Trophoblast cell (in vitro differentiated cells and primary cell): ENCODE data around the gene TPST1.

ENCODE experiments used
- DNase-seq, 2 donors: peaks; one replicate each; pipeline ENCODE4 v3.0.0-alpha.2; 2016
- H2AFZ ChIP-seq: 2 replicates; pipeline ENCODE4 v1.6.1; 2013; ENCODE audit warnings: low read length, moderate library complexity, mild to moderate bottlenecking; ENCODE audit not compliant: insufficient read depth, poor library complexity
- H2AK5ac ChIP-seq: 2 replicates; pipeline ENCODE4 v1.6.1; 2013; ENCODE audit warnings: mild to moderate bottlenecking, low read length
- H2BK120ac ChIP-seq: 2 replicates; pipeline ENCODE4 v1.6.1; 2013; ENCODE audit warnings: low read length, mild to moderate bottlenecking, moderate library complexity; ENCODE audit not compliant: insufficient read depth, poor library complexity
- H2BK12ac ChIP-seq: 2 replicates; pipeline ENCODE4 v1.6.1; 2013; ENCODE audit warnings: mild to moderate bottlenecking, low read length, moderate library complexity
- H2BK5ac ChIP-seq: 2 replicates; pipeline ENCODE4 v1.6.1; 2013; ENCODE audit warnings: low read length, low read depth, moderate library complexity, mild to moderate bottlenecking; ENCODE audit not compliant: poor library complexity
- H3K14ac ChIP-seq: 2 replicates; pipeline ENCODE4 v1.6.1; 2013; ENCODE audit warnings: mild to moderate bottlenecking, low read length
- H3K18ac ChIP-seq: 2 replicates; pipeline ENCODE4 v1.6.1; 2013; ENCODE audit warnings: mild to moderate bottlenecking, low read length
- H3K23ac ChIP-seq: 2 replicates; pipeline ENCODE4 v1.6.1; 2013; ENCODE audit warnings: low read length
- H3K27ac ChIP-seq: 2 replicates; pipeline ENCODE4 v1.5.1; 2013; ENCODE audit warnings: low read depth, mild to moderate bottlenecking, inconsistent platforms, low read length, moderate library complexity
- H3K27me3 ChIP-seq: 2 replicates; pipeline ENCODE4 v1.6.1; 2013; ENCODE audit warnings: inconsistent platforms, mild to moderate bottlenecking, low read length, moderate library complexity; ENCODE audit not compliant: insufficient read depth
- H3K36me3 ChIP-seq, 2 experiments: 1 replicate in 1 of 2; 2 replicates in 1 of 2; pipeline ENCODE4 v1.6.1; 2013; ENCODE audit warnings: low read length in 2 of 2, mild to moderate bottlenecking in 2 of 2, moderate library complexity in 1 of 2; ENCODE audit not compliant: insufficient read depth in 2 of 2, control insufficient read depth in 1 of 2
- H3K4ac ChIP-seq: 2 replicates; pipeline ENCODE4 v1.6.1; 2013; ENCODE audit warnings: low read depth, mild to moderate bottlenecking, low read length, moderate library complexity
- H3K4me1 ChIP-seq, 2 experiments: 1 replicate in 1 of 2; 2 replicates in 1 of 2; pipeline ENCODE4 v1.6.1; 2013; ENCODE audit warnings: low read length in 2 of 2, mild to moderate bottlenecking in 2 of 2, moderate library complexity in 1 of 2; ENCODE audit not compliant: insufficient read depth in 2 of 2, control insufficient read depth in 1 of 2
- H3K4me2 ChIP-seq: 2 replicates; pipeline ENCODE4 v1.6.1; 2013; ENCODE audit warnings: inconsistent platforms, mild to moderate bottlenecking, low read length, moderate library complexity
- H3K4me3 ChIP-seq: 2 replicates; pipeline ENCODE4 v1.5.1; 2013; ENCODE audit warnings: mild to moderate bottlenecking, low read depth, low read length, inconsistent platforms
- H3K79me1 ChIP-seq: one replicate; pipeline ENCODE4 v1.6.1; 2013; ENCODE audit warnings: low read length
- H3K79me2 ChIP-seq: 2 replicates; pipeline ENCODE4 v1.6.1; 2013; ENCODE audit warnings: low read length, mild to moderate bottlenecking; ENCODE audit not compliant: control insufficient read depth, insufficient read depth, poor library complexity
- H3K9ac ChIP-seq: 2 replicates; pipeline ENCODE4 v1.6.1; 2013; ENCODE audit warnings: mild to moderate bottlenecking, low read length
- H3K9me3 ChIP-seq: 2 replicates; pipeline ENCODE4 v1.6.1; 2013; ENCODE audit warnings: low read depth, mild to moderate bottlenecking, control low read depth, inconsistent platforms, low read length; ENCODE audit not compliant: insufficient read depth
- H4K12ac ChIP-seq: 2 replicates; pipeline ENCODE4 v1.6.1; 2013; ENCODE audit warnings: low read depth, mild to moderate bottlenecking, low read length, moderate library complexity
- H4K8ac ChIP-seq: 2 replicates; pipeline ENCODE4 v1.6.1; 2013; ENCODE audit warnings: low read depth, mild to moderate bottlenecking, low read length, moderate library complexity
- H4K91ac ChIP-seq: one replicate; pipeline ENCODE4 v1.6.1; 2013; ENCODE audit warnings: low read depth, mild to moderate bottlenecking, low read length, moderate library complexity
- WGBS: extraction: QIAGEN DNeasy Blood & Tissue Kit; methylation state at CpG from one replicate; pipeline ENCODE4 v1.1.7; 2013; ENCODE audit warnings: missing lambda C conversion rate; ENCODE audit not compliant: insufficient read length, insufficient coverage; ENCODE audit errors: extremely low coverage; 5-methylcytosine and 5-hydroxymethylcytosine counted together

The TPST1 gene

DNA sequence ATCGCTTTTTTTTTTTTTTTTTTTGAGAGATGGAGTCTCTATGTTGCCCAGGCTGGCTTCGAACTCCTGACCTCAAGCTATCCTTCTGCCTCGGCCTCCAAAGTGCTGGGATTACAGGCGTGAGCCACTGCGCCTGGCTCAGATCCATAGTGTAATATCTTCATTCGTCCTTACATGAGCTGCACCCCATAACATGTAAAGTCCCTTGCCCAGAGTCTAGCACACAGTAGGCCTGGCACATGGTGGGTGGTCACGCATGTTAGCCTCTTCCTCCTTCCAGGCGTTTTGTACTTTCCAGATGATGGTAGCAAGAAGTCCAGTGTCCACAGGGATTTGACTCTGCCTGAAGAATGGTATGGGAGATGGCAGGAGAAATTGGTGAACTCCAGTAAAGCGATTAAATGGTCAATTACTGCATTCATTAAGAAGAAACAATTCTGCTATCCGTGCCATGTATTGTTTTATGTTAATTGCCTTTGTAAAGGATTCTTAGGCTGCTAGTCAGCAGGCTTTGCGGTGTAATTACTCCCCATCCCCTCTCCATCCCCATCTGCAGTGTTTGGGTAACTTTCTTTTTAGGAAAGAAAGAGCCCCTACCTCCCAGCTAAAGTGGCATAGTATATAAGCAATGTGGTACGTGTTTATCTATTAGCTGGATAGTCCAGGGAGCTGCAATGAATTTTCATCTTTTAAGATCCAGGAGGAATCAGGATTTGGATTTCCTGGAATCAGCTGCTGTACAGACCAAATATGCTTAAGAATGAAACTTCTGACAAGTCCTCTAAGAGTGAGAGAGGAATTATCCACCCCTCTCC lies 1.2 kb downstream of the TPST1 start:
- H3K9ac ChIP-seq = no peak overlapping the region
- no CpG with 5 or more reads among the region's 12 CpGs for WGBS
- H3K27me3 ChIP-seq = no peaks in the 10 kb centered on the region

DNA sequence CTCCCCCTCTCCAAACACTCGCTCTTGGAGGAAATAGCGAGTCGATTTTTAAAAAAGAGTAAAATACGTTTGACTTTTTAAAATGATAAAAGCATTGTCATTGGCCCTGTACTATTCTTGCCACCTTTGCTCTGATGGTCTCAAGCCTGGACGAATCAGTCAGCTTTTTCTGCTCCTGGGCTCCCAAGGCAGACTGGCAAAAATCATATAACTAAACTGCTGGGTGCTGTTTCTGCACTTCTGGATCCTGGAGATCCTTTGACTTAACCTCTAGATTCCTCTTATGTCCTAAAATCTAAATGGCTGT lies 1.8 kb downstream of the TPST1 start:
- peaks cover 10% of the 10 kb centered on the region for H3K79me2 ChIP-seq
- H2BK12ac ChIP-seq = no peak overlapping the region
- no peak overlapping the region for H3K4me3 ChIP-seq
- H3K36me3 ChIP-seq = peaks cover 2 to 3% of the 10 kb centered on the region in 2 experiments
- H3K14ac ChIP-seq = no peak overlapping the region
- no peak overlapping the region for H3K18ac ChIP-seq
- no peak overlapping the region for H3K23ac ChIP-seq
- H4K12ac ChIP-seq = no peak overlapping the region
- no peaks in the 10 kb centered on the region for H3K27me3 ChIP-seq
- no peak overlapping the region for H3K4ac ChIP-seq
- no peak overlapping the region for H4K91ac ChIP-seq
- H2BK5ac ChIP-seq = no peak overlapping the region
- H4K8ac ChIP-seq = no peak overlapping the region
- H3K79me1 ChIP-seq = peaks cover 5% of the 10 kb centered on the region
- no CpG with 5 or more reads among the region's 5 CpGs for WGBS
- H3K27ac ChIP-seq = no peak overlapping the region
- no peak overlapping the region for H3K9ac ChIP-seq
- H3K9me3 ChIP-seq = no peaks in the 10 kb centered on the region
- H2AFZ ChIP-seq = no peak overlapping the region
- H3K4me1 ChIP-seq = peaks cover 6 to 8% of the 10 kb centered on the region in 2 experiments
- no peak overlapping the region for H3K4me2 ChIP-seq
- no peak for DNase-seq
- H2BK120ac ChIP-seq = no peak overlapping the region
- H2AK5ac ChIP-seq = no peak overlapping the region

More for the DNA sequence above, 1.2 kb downstream of the TPST1 start:
- Histone ChIP-seq H3K14ac (no peak overlapping the region), H3K27ac (no peak overlapping the region), H3K4me1 (peaks cover 6 to 8% of the 10 kb centered on the region in 2 experiments), H3K4ac (peak overlapping the region; percentile 12), H3K18ac (peak overlapping the region; percentile 7), H3K79me2 (peaks cover 10% of the 10 kb centered on the region), H3K9me3 (no peaks in the 10 kb centered on the region), H2BK12ac (no peak overlapping the region), H2AK5ac (no peak overlapping the region), H3K23ac (no peak overlapping the region), H3K36me3 (peaks cover 2 to 3% of the 10 kb centered on the region in 2 experiments), H3K79me1 (peaks cover 5% of the 10 kb centered on the region), H4K12ac (no peak overlapping the region), H2BK120ac (no peak overlapping the region), H2BK5ac (no peak overlapping the region), H2AFZ (no peak overlapping the region), H3K4me3 (peak overlapping the region; percentile 1), H4K91ac (no peak overlapping the region), H3K4me2 (peak overlapping the region; percentile 85), H4K8ac (no peak overlapping the region)
- DNase-seq = no peak

DNA sequence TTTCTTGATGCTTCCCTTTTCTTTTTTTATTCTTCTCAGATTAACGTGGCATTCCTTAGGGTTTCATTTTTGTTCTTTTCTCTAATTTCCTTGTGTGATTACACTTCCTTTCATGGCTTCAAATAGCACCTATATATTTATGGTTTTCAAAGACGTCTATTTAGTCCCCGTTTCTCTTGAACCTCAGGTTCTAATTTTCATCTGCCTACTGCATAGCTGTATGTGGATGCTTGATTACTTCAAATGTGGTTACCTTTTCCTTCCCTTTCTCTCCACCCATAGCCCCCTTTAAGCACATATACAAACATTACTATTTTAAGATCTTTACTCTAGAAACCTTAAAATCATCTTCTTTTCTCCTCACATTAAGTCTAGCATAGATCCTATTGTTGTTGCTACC lies 2.4 kb downstream of the TPST1 start:
- H3K14ac ChIP-seq = no peak overlapping the region
- no peak overlapping the region for H4K91ac ChIP-seq
- no peak overlapping the region for H4K8ac ChIP-seq
- H3K18ac ChIP-seq = no peak overlapping the region
- H3K27me3 ChIP-seq = no peaks in the 10 kb centered on the region
- H3K4ac ChIP-seq = no peak overlapping the region
- no peak overlapping the region for H3K23ac ChIP-seq
- DNase-seq = no peak
- H3K9ac ChIP-seq = no peak overlapping the region
- WGBS = no CpG with 5 or more reads among the region's 3 CpGs
- H3K79me1 ChIP-seq = peaks cover 5% of the 10 kb centered on the region
- H3K4me1 ChIP-seq = peaks cover 6 to 8% of the 10 kb centered on the region in 2 experiments
- H2BK5ac ChIP-seq = no peak overlapping the region
- no peak overlapping the region for H4K12ac ChIP-seq
- no peak overlapping the region for H2BK12ac ChIP-seq
- H3K79me2 ChIP-seq = peaks cover 10% of the 10 kb centered on the region
- no peak overlapping the region for H3K4me3 ChIP-seq
- H2BK120ac ChIP-seq = no peak overlapping the region
- no peak overlapping the region for H3K4me2 ChIP-seq
- peaks cover 2 to 3% of the 10 kb centered on the region in 2 experiments for H3K36me3 ChIP-seq
- H2AFZ ChIP-seq = no peak overlapping the region
- no peaks in the 10 kb centered on the region for H3K9me3 ChIP-seq
- H2AK5ac ChIP-seq = no peak overlapping the region
- H3K27ac ChIP-seq = no peak overlapping the region

DNA sequence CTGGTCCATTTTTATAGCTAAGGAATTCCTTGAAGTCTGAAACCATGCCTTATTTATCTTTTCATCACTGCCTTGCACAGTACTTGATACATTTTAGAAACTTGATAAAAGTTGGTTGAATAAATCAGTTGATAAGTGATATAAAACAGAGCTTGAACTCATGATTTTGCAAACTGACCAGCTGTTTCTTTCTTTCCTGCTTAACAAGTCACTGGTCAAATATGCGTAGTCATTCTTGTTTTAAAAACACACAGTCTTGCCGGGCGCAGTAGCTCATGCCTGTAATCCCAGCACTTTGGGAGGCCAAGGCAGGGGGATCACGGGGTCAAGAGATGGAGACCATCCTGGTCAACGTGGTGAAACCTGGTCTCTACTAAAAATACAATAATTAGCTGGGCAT lies 6.3 kb downstream of the TPST1 start:
- Histone ChIP-seq H3K4me2 (no peak overlapping the region), H3K9me3 (no peaks in the 10 kb centered on the region), H3K79me1 (no peaks in the 10 kb centered on the region), H3K14ac (no peak overlapping the region), H2BK12ac (no peak overlapping the region), H4K12ac (no peak overlapping the region), H3K4me3 (no peak overlapping the region), H4K8ac (no peak overlapping the region), H3K18ac (no peak overlapping the region), H2AK5ac (no peak overlapping the region), H3K4ac (no peak overlapping the region), H2BK5ac (no peak overlapping the region), H4K91ac (no peak overlapping the region), H2AFZ (no peak overlapping the region), H3K23ac (no peak overlapping the region), H3K27me3 (no peaks in the 10 kb centered on the region), H2BK120ac (no peak overlapping the region), H3K27ac (no peak overlapping the region), H3K9ac (no peak overlapping the region), H3K4me1 (peaks cover 0 to under 1% of the 10 kb centered on the region in 2 experiments), H3K36me3 (peaks cover 2 to 3% of the 10 kb centered on the region in 2 experiments), H3K79me2 (peaks cover 1% of the 10 kb centered on the region)
- no peak for DNase-seq
- WGBS = no CpG with 5 or more reads among the region's 5 CpGs
